ENCODE data around the gene LRRC8D.

LRRC8D gene

DNA sequence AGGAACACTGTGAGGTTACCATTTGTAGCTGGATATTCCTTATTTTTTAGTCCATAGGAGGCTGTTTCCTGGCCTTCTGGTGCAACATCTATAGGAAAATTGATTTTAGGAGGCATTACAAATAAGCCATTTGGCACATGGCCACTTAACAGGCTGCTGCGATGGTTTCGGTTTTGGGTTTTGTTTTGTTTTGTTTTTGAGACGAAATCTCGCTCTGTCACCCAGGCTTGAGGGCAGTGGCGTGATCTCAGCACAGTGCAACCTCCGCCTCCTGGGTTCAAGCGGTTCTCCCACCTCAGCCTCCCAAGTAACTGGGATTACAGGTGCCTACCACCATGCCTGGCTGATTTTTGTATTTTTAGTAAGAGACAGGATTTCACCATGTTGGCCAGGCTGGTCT is 20.1 kb upstream of the LRRC8D start:
- no peak overlapping the region for H3K4me3 ChIP-seq (replicated peaks; ENCODE audit: low read depth, low read length)
- TF ChIP-seq, protein P1, sequence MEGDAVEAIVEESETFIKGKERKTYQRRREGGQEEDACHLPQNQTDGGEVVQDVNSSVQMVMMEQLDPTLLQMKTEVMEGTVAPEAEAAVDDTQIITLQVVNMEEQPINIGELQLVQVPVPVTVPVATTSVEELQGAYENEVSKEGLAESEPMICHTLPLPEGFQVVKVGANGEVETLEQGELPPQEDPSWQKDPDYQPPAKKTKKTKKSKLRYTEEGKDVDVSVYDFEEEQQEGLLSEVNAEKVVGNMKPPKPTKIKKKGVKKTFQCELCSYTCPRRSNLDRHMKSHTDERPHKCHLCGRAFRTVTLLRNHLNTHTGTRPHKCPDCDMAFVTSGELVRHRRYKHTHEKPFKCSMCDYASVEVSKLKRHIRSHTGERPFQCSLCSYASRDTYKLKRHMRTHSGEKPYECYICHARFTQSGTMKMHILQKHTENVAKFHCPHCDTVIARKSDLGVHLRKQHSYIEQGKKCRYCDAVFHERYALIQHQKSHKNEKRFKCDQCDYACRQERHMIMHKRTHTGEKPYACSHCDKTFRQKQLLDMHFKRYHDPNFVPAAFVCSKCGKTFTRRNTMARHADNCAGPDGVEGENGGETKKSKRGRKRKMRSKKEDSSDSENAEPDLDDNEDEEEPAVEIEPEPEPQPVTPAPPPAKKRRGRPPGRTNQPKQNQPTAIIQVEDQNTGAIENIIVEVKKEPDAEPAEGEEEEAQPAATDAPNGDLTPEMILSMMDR (IDR thresholded peaks at IDR 0.05; ENCODE audit: low read length, missing control alignments): no peak
- DNase-seq (ENCODE audit: low read depth): no peak

DNA sequence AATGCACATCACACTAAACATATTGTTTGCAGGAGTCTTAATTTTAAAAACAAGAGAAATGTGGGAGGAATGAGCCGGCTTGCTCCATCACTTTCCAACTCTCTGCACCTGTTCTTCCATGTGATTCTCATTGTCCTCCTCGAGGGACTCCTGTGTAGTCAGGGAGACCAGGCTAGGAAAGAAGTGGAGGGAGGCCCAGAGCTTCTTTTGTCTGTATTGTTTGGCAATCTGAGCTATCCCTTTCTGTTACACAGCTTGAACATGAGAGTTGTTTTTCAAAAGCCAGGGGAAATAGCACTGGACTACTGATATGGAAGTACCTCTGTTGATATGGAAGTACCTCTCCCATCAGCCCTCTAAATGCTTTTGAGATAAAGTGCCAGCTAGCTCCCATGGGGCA is 18.8 kb upstream of the LRRC8D start:
- H3K4me3 ChIP-seq (replicated peaks; ENCODE audit: low read depth, low read length): no peak overlapping the region
- no peak for DNase-seq (ENCODE audit: low read depth)
- TF ChIP-seq, protein P1 (IDR thresholded peaks at IDR 0.05; ENCODE audit: low read length, missing control alignments): no peak

DNA sequence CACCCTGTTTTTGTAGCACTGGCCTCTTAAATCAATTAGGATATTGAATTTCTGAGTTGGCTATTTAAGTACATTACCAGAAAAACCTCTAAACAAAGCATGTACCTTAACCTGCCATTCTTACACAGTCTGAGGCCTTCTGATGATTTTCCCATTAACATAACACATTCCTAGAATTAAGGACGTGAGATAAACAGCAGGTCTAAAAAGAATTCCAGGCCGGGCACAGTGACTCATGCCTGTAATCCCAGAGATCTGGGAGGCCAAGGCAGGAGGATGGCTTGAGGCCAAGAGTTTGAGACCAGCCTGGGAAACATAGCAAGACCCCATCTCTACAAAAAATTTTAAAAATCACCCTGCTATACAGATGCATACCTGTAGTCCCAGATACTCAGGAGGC is 18.0 kb upstream of the LRRC8D start:
- no peak for DNase-seq (ENCODE audit: low read depth)

DNA sequence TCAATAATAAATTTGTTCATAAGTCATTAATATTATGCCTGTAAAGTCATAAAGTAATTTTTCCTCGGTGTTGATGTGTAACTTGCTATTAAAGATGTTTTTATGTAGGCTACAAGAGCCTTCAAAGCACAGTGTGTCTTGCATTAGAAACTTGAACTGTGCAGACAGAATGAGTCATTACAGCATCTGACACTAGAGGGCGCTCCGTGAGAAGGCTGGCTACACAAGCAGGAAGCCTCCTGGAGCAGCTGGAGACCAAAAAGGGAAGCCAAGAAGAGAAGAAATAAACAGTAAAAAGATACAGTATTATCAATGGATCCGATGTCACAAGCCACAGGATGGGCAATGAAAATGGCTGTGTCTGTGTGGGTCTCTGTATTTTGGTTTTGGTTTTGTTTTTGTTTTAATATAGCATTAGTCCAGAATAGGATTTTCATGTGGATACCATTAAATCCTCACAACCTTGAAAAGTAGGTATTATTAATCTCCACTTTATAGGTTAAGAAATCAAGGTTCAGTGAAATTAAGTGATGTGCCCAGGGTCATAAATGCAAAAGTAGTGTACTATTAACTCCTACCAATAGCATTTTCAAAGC is 16.1 kb upstream of the LRRC8D start:
- peak; percentile 92 for DNase-seq (ENCODE audit: low read depth)
- H3K4me3 ChIP-seq (replicated peaks; ENCODE audit: low read depth, low read length): no peak overlapping the region
- TF ChIP-seq, protein P1 (IDR thresholded peaks at IDR 0.05; ENCODE audit: low read length, missing control alignments): peak; percentile 95

More for the DNA sequence above, 18.0 kb upstream of the LRRC8D start:
- no peak overlapping the region for H3K4me3 ChIP-seq (replicated peaks; ENCODE audit: low read depth, low read length)
- TF ChIP-seq, protein P1 (IDR thresholded peaks at IDR 0.05; ENCODE audit: low read length, missing control alignments): no peak

DNA sequence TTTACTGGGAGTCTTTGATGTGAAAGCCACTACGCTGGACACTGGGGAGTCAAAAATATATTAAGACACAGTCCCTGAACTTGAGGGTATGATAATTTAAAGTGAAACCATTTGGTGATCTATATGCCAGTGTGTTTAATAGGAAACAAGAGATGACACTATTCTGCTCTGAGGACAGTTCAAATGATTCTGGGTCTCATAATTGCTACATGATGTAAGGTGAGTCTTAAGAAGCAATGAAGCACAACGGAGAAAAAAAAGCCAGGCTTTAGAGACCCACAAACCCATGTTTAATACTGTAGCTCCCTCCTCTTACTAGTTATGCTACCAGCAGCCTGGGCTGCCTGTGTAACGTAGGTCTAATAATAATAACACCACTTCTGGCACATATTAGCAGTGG is 14.2 kb upstream of the LRRC8D start:
- H3K4me3 ChIP-seq (replicated peaks; ENCODE audit: low read depth, low read length): no peak overlapping the region
- no peak for DNase-seq (ENCODE audit: low read depth)
- TF ChIP-seq, protein P1 (IDR thresholded peaks at IDR 0.05; ENCODE audit: low read length, missing control alignments): no peak

DNA sequence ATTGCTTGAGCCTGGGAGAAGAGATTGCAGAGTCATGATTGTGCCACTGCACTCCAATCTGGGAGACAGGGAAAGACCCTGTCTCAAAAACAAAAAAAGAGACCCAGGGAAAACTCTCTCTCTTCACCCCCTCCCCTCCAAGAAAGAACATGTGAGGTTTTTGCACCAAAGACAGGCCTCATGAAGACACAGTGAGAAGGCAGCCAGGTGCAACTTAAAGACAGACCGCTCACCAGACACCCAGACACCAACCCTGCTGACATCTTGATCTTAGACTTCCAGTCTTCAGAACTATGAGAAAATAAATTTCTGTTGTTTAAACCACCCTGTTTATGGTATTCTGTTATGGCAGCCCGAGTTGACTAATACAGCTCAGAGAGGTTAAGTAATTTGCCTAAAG is 13.3 kb upstream of the LRRC8D start:
- TF ChIP-seq, protein P1 (IDR thresholded peaks at IDR 0.05; ENCODE audit: low read length, missing control alignments): no peak
- no peak overlapping the region for H3K4me3 ChIP-seq (replicated peaks; ENCODE audit: low read depth, low read length)
- no peak for DNase-seq (ENCODE audit: low read depth)

DNA sequence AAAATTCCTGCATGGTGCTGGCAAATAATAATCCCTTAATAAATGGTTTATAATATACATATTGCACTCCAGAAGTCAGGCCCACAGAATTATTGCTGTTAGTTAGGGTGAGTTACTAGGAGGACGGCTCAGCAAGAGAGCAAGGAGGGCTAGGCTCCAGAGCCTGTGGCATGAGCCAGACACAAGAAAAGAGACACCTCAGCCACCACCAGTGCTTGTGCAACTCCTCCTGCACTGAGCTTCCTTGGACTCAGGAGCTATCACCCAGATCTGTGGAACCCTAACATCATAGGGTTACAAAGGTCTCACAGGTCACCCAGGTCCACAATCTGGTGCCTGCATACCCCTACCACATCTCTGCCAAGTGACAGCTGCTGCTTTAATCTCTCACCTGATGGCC is 12.8 kb upstream of the LRRC8D start:
- H3K4me3 ChIP-seq (replicated peaks; ENCODE audit: low read depth, low read length): no peak overlapping the region
- TF ChIP-seq, protein P1 (IDR thresholded peaks at IDR 0.05; ENCODE audit: low read length, missing control alignments): no peak
- no peak for DNase-seq (ENCODE audit: low read depth)

All from fibroblast of pulmonary artery (primary cell).